ENCODE results near the gene TLCD5.

TLCD5 gene

GRCh38 chr11:120376547-120377182, 51.6 kb downstream of the TLCD5 start:
- in situ Hi-C loops (cut with MboI; ENCODE audit: low pct_unique_long_range_greater_than_20kb, low sequenced_read_pairs, unreplicated experiment), result no loop called here
- no peak for TF ChIP-seq CTCF (IDR thresholded peaks at IDR 0.05; ENCODE audit: extremely low read depth, insufficient read depth, missing control alignments)
- DNase-seq (ENCODE audit: low spot score), result no peak

- DNase-seq (ENCODE audit: low spot score), result no peak
- no peak for TF ChIP-seq CTCF (IDR thresholded peaks at IDR 0.05; ENCODE audit: extremely low read depth, insufficient read depth, missing control alignments)
- in situ Hi-C loops (cut with MboI; ENCODE audit: low pct_unique_long_range_greater_than_20kb, low sequenced_read_pairs, unreplicated experiment), result no loop called here
Observed at GRCh38 chr11:120378474-120378873, 53.4 kb downstream of the TLCD5 start.

- DNase-seq (ENCODE audit: low spot score), result no peak
- no peak for TF ChIP-seq CTCF (IDR thresholded peaks at IDR 0.05; ENCODE audit: extremely low read depth, insufficient read depth, missing control alignments)
- in situ Hi-C loops (cut with MboI; ENCODE audit: low pct_unique_long_range_greater_than_20kb, low sequenced_read_pairs, unreplicated experiment), result no loop called here
Observed at GRCh38 chr11:120381401-120381800, 56.3 kb downstream of the TLCD5 start.
